WERI-Rb-1 (cell line): ENCODE results near the gene CHRM4.
"Not testable (repeated sequence)": the region's sequence is repeated elsewhere in the genome, so short reads cannot be mapped to it uniquely, and the experiment has no call there.

Experiments used
- DNase-seq: peaks from one replicate; pipeline ENCODE4 v3.0.0-alpha.2; 2020
- H3K27ac ChIP-seq: fragments of 250-450 bp; sonication (Bioruptor Pico); 2 replicates; pipeline ENCODE4 v1.5.1; 2020; ENCODE audit warnings: mild to moderate bottlenecking, moderate library complexity
- H3K27me3 ChIP-seq: fragments of 250-450 bp; sonication (Bioruptor Pico); 2 replicates; pipeline ENCODE4 v1.5.1; 2021; ENCODE audit warnings: mild to moderate bottlenecking, low read depth, moderate library complexity; ENCODE audit not compliant: insufficient read depth, severe bottlenecking
- H3K36me3 ChIP-seq: fragments of 250-450 bp; sonication (Bioruptor Pico); 2 replicates; pipeline ENCODE4 v1.5.1; 2020; ENCODE audit warnings: mild to moderate bottlenecking, moderate library complexity
- H3K4me3 ChIP-seq: 2 replicates; pipeline ENCODE4 v1.5.1; 2011; ENCODE audit warnings: low read depth, mild to moderate bottlenecking, control low read depth, low read length
- H3K9me3 ChIP-seq: fragments of 250-450 bp; sonication (Bioruptor Pico); 2 replicates; pipeline ENCODE4 v1.5.1; 2021; ENCODE audit warnings: mild to moderate bottlenecking, moderate library complexity; ENCODE audit not compliant: severe bottlenecking
- CTCF ChIP-seq: IDR thresholded peaks from 2 replicates; pipeline ENCODE4 v1.5.1; 2011; ENCODE audit warnings: low read depth, mild to moderate bottlenecking, control low read depth, inconsistent platforms, low read length

CHRM4 gene

GRCh38 chr11:46383404-46383758 lies 8.2 kb downstream of the CHRM4 start:
- TF ChIP-seq CTCF: no peak
- Histone ChIP-seq H3K4me3 (no peak overlapping the region), H3K9me3 (no peaks in the 10 kb centered on the region), H3K27ac (no peak overlapping the region), H3K27me3 (no peaks in the 10 kb centered on the region), H3K36me3 (peaks cover 23% of the 10 kb centered on the region)
- no peak for DNase-seq

- no peak overlapping the region for H3K27ac ChIP-seq
- H3K36me3 ChIP-seq: peaks cover 28% of the 10 kb centered on the region
- TF ChIP-seq CTCF: peak; percentile 75
- no peaks in the 10 kb centered on the region for H3K9me3 ChIP-seq
- peak overlapping the region; percentile 57 for H3K4me3 ChIP-seq
- DNase-seq: peak; percentile 68
- no peaks in the 10 kb centered on the region for H3K27me3 ChIP-seq
Observed at GRCh38 chr11:46382646-46383403, 8.8 kb downstream of the CHRM4 start.

GRCh38 chr11:46381819-46382645 lies 9.5 kb downstream of the CHRM4 start:
- no peaks in the 10 kb centered on the region for H3K9me3 ChIP-seq
- H3K27ac ChIP-seq: peak overlapping the region; percentile 79
- peak overlapping the region; percentile 57 for H3K4me3 ChIP-seq
- DNase-seq: peak; percentile 15
- peaks cover 36% of the 10 kb centered on the region for H3K36me3 ChIP-seq
- no peaks in the 10 kb centered on the region for H3K27me3 ChIP-seq
- no peak for TF ChIP-seq CTCF

- no peak for TF ChIP-seq CTCF
- peak; percentile 43 for DNase-seq
- Histone ChIP-seq H3K27me3 (no peaks in the 10 kb centered on the region), H3K4me3 (peak within 1 kb of the TSS; percentile 57), H3K36me3 (peaks cover 44% of the 10 kb centered on the region), H3K27ac (peak within 1 kb of the TSS; percentile 79), H3K9me3 (no peaks in the 10 kb centered on the region)
Observed at GRCh38 chr11:46381048-46381818, 10.3 kb downstream of the CHRM4 start, which contains the start of gene MDK. MDK (plus strand) TSS chr11:46381669; CDS start chr11:46382058, 389 bp downstream.

- Histone ChIP-seq H3K27me3 (no peaks in the 10 kb centered on the region), H3K36me3 (peaks cover 52% of the 10 kb centered on the region), H3K9me3 (no peaks in the 10 kb centered on the region), H3K27ac (peak overlapping the region; percentile 61), H3K4me3 (peak overlapping the region; percentile 34)
- no peak for TF ChIP-seq CTCF
- DNase-seq: peak; percentile 58
Observed at GRCh38 chr11:46380340-46381047, 11.1 kb downstream of the CHRM4 start.

- peak overlapping the region; percentile 61 for H3K27ac ChIP-seq
- H3K4me3 ChIP-seq, H3K27me3 ChIP-seq, H3K9me3 ChIP-seq: not testable (repeated sequence)
- peak; percentile 90 for DNase-seq
- H3K36me3 ChIP-seq: peaks cover 60% of the 10 kb centered on the region
Observed at GRCh38 chr11:46379482-46380293, 11.9 kb downstream of the CHRM4 start.
